H9 (cell line): ENCODE measurements around the gene SLC25A43. TPM values are rescaled to one million over a fixed set of nuclear protein-coding genes. Genes with fewer than 3 reads are reported as not detected.
"Not testable (repeated sequence)": the region's sequence is repeated elsewhere in the genome, so short reads cannot be mapped to it uniquely, and the experiment has no call there.

Source experiments
- DNase-seq: peaks from one replicate; pipeline ENCODE4 v3.0.0-alpha.2; 2017
- H2AFZ ChIP-seq: one replicate; pipeline ENCODE4 v1.6.1; 2013; ENCODE audit warnings: mild to moderate bottlenecking, low read length, control low read depth, moderate library complexity
- H2AK5ac ChIP-seq: 2 replicates; pipeline ENCODE4 v1.6.1; 2013; ENCODE audit warnings: low read length, control low read depth, mixed read lengths; ENCODE audit not compliant: insufficient read length
- H2BK120ac ChIP-seq: one replicate; pipeline ENCODE4 v1.6.1; 2013; ENCODE audit warnings: low read depth, mild to moderate bottlenecking, low read length, control low read depth, inconsistent platforms; ENCODE audit not compliant: poor library complexity, severe bottlenecking
- H2BK12ac ChIP-seq: 2 replicates; pipeline ENCODE4 v1.6.1; 2013; ENCODE audit warnings: low read length, control low read depth, mixed read lengths, low read depth; ENCODE audit not compliant: insufficient read length
- H2BK15ac ChIP-seq: 2 replicates; pipeline ENCODE4 v1.6.1; 2013; ENCODE audit warnings: low read depth, low read length, control low read depth
- H2BK20ac ChIP-seq: one replicate; pipeline ENCODE4 v1.6.1; 2013; ENCODE audit warnings: low read depth, mild to moderate bottlenecking, low read length, control low read depth, inconsistent platforms; ENCODE audit not compliant: poor library complexity, severe bottlenecking
- H2BK5ac ChIP-seq: 2 replicates; pipeline ENCODE4 v1.6.1; 2013; ENCODE audit warnings: low read length, control low read depth, mixed read lengths; ENCODE audit not compliant: insufficient read length
- H3K14ac ChIP-seq: 2 replicates; pipeline ENCODE4 v1.6.1; 2013; ENCODE audit warnings: low read length, control low read depth; ENCODE audit not compliant: insufficient read depth
- H3K18ac ChIP-seq: 2 replicates; pipeline ENCODE4 v1.6.1; 2013; ENCODE audit warnings: low read depth, mild to moderate bottlenecking, mixed read lengths, low read length, control low read depth; ENCODE audit not compliant: insufficient read length
- H3K23ac ChIP-seq: 2 replicates; pipeline ENCODE4 v1.6.1; 2013; ENCODE audit warnings: low read length, control low read depth, mixed read lengths, low read depth; ENCODE audit not compliant: insufficient read length
- H3K23me2 ChIP-seq: 2 replicates; pipeline ENCODE4 v1.6.1; 2013; ENCODE audit warnings: low read depth, mild to moderate bottlenecking, mixed read lengths, low read length, control low read depth; ENCODE audit not compliant: insufficient read length, poor library complexity, severe bottlenecking
- H3K27ac ChIP-seq: 2 replicates; pipeline ENCODE4 v1.5.1; 2013; ENCODE audit warnings: low read length, control low read depth, mixed read lengths, low read depth; ENCODE audit not compliant: insufficient read length
- H3K27me3 ChIP-seq: 2 replicates; pipeline ENCODE4 v1.6.1; 2013; ENCODE audit warnings: low read length, control low read depth, inconsistent platforms; ENCODE audit not compliant: insufficient read depth
- H3K4ac ChIP-seq: 2 replicates; pipeline ENCODE4 v1.6.1; 2013; ENCODE audit warnings: low read depth, mild to moderate bottlenecking, control low read depth, inconsistent platforms, low read length, moderate library complexity
- H3K4me1 ChIP-seq: 2 replicates; pipeline ENCODE4 v1.6.1; 2013; ENCODE audit warnings: low read length, control low read depth, inconsistent platforms; ENCODE audit not compliant: insufficient read depth
- H3K4me2 ChIP-seq: 2 replicates; pipeline ENCODE4 v1.6.1; 2013; ENCODE audit warnings: low read length, control low read depth, mixed read lengths; ENCODE audit not compliant: insufficient read length, insufficient read depth
- H3K56ac ChIP-seq: 2 replicates; pipeline ENCODE4 v1.6.1; 2013; ENCODE audit warnings: low read depth, mild to moderate bottlenecking, mixed read lengths, low read length, control low read depth; ENCODE audit not compliant: insufficient read length
- H3K79me1 ChIP-seq: 2 replicates; pipeline ENCODE4 v1.6.1; 2013; ENCODE audit warnings: low read depth, mild to moderate bottlenecking, moderate library complexity, low read length, control low read depth, inconsistent platforms; ENCODE audit not compliant: insufficient read depth, poor library complexity, severe bottlenecking
- H3K79me2 ChIP-seq: 2 replicates; pipeline ENCODE4 v1.6.1; 2013; ENCODE audit warnings: low read length, control low read depth, inconsistent platforms; ENCODE audit not compliant: insufficient read depth
- H3K9ac ChIP-seq: 2 replicates; pipeline ENCODE4 v1.6.1; 2013; ENCODE audit warnings: low read length, control low read depth, mixed read lengths; ENCODE audit not compliant: insufficient read length; ENCODE audit errors: extremely low read depth
- H3K9me3 ChIP-seq: one replicate; pipeline ENCODE4 v1.6.1; 2013; ENCODE audit warnings: low read depth, low read length, inconsistent platforms; ENCODE audit not compliant: control insufficient read depth
- H3T11ph ChIP-seq: one replicate; pipeline ENCODE4 v1.6.1; 2013; ENCODE audit warnings: mild to moderate bottlenecking, low read length, control low read depth, inconsistent platforms
- H4K20me1 ChIP-seq: one replicate; pipeline ENCODE4 v1.6.1; 2013; ENCODE audit not compliant: control insufficient read depth, insufficient read length, insufficient read depth
- H4K5ac ChIP-seq: 2 replicates; pipeline ENCODE4 v1.6.1; 2013; ENCODE audit warnings: low read depth, mild to moderate bottlenecking, mixed read lengths, low read length, control low read depth; ENCODE audit not compliant: insufficient read length
- H4K8ac ChIP-seq: replicated peaks from 2 replicates; pipeline ENCODE4 v1.6.1; 2013; ENCODE audit warnings: low read length, control low read depth, mixed read lengths, low read depth; ENCODE audit not compliant: insufficient read length
- H4K91ac ChIP-seq: 2 replicates; pipeline ENCODE4 v1.6.1; 2013; ENCODE audit warnings: low read depth, mild to moderate bottlenecking, moderate library complexity, mixed read lengths, low read length, control low read depth; ENCODE audit not compliant: insufficient read length
- H3K27ac Mint-ChIP-seq, 3 experiments: 2 replicates in 2 of 3; 3 replicates in 1 of 3; pipeline ENCODE4 v1.8.0; 2020 to 2021; ENCODE audit warnings: mixed read lengths in 3 of 3, mild to moderate bottlenecking in 1 of 3, moderate library complexity in 1 of 3
- H3K27me3 Mint-ChIP-seq: 2 replicates; pipeline ENCODE4 v1.8.0; 2021; ENCODE audit warnings: low read depth, mild to moderate bottlenecking, moderate library complexity, mixed read lengths
- H3K36me3 Mint-ChIP-seq, 3 experiments: 2 replicates in 2 of 3; 3 replicates in 1 of 3; pipeline ENCODE4 v1.8.0; 2020 to 2021; ENCODE audit warnings: low read depth in 3 of 3, mixed read lengths in 3 of 3; ENCODE audit not compliant: insufficient read depth in 1 of 3
- H3K4me1 Mint-ChIP-seq, 2 experiments: 2 replicates each; pipeline ENCODE4 v1.8.0; 2020; ENCODE audit warnings: mixed read lengths in 2 of 2
- H3K4me3 Mint-ChIP-seq, 2 experiments: 2 replicates in 1 of 2; 3 replicates in 1 of 2; pipeline ENCODE4 v1.8.0; 2020 to 2021; ENCODE audit warnings: mild to moderate bottlenecking in 2 of 2, mixed read lengths in 2 of 2, moderate library complexity in 1 of 2
- H3K9me3 Mint-ChIP-seq, 2 experiments: 2 replicates in 1 of 2; 3 replicates in 1 of 2; pipeline ENCODE4 v1.8.0; 2020; ENCODE audit warnings: mild to moderate bottlenecking in 2 of 2, mixed read lengths in 2 of 2, moderate library complexity in 1 of 2
- WGBS: extraction: QIAGEN DNeasy Blood & Tissue Kit; methylation state at CpG from one replicate; pipeline ENCODE4 v1.1.7; 2013; ENCODE audit warnings: missing lambda C conversion rate, low lambda C conversion rate, mixed read lengths; ENCODE audit not compliant: insufficient read length; ENCODE audit errors: extremely low coverage; 5-methylcytosine and 5-hydroxymethylcytosine counted together
- total RNA-seq: library from RNA; stranded (reverse); gene quantifications from 2 replicates; pipeline ENCODE4 v1.2.1, GENCODE V29; 2021
- TF ChIP-seq, protein P1 (sequence below): fragments of 200-600 bp; sonication (generic); conservative IDR thresholded peaks from 3 replicates; pipeline ENCODE4 v1.8.0; 2021; ENCODE audit warnings: antibody characterized with exemption, mild to moderate bottlenecking

The SLC25A43 gene
- total RNA-seq, 1 experiment from 2014 or later, result 3.7 TPM

DNA sequence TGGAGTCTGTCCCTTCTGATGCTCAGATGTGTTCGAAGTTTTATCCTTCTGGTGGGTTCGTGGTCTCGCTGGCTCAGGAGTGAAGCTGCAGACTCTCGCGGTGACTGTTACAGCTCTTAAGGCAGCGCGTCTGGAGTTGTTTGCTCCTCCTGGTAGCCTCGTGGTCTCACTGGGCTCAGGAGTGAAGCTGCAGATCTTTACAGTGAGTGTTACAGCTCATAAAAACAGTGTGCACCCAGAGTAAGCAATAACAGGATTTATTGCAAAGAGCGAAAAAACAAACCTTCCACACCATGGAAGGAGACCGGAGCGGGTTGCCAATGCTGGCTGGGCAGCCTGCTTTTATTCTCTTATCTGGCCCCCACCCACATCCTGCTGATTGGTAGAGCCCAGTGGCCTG, 87.6 kb downstream of the SLC25A43 start:
- Histone ChIP-seq H3T11ph (no peak overlapping the region), H3K56ac (no peak overlapping the region), H2BK20ac (no peak overlapping the region), H3K79me1 (no peaks in the 10 kb centered on the region), H3K18ac (no peak overlapping the region), H2AK5ac (no peak overlapping the region), H3K4me1 (no peaks in the 10 kb centered on the region), H3K27me3 (no peaks in the 10 kb centered on the region), H3K4me2 (no peak overlapping the region), H3K14ac (no peak overlapping the region), H3K23ac (no peak overlapping the region), H3K23me2 (no peaks in the 10 kb centered on the region), H2BK12ac (no peak overlapping the region), H4K91ac (no peak overlapping the region), H2BK120ac (no peak overlapping the region), H2BK15ac (no peak overlapping the region), H3K9ac (no peak overlapping the region), H3K4ac (no peak overlapping the region), H4K8ac (no peak overlapping the region), H3K9me3 (peaks cover 9% of the 10 kb centered on the region), H2BK5ac (no peak overlapping the region), H2AFZ (no peak overlapping the region), H3K27ac (no peak overlapping the region), H4K20me1 (no peaks in the 10 kb centered on the region), H4K5ac (no peak overlapping the region), H3K79me2 (no peaks in the 10 kb centered on the region)
- peaks cover 27% of the 10 kb centered on the region for H3K27me3 Mint-ChIP-seq
- no CpG with 5 or more reads among the region's 11 CpGs for WGBS
- TF ChIP-seq, protein P1, sequence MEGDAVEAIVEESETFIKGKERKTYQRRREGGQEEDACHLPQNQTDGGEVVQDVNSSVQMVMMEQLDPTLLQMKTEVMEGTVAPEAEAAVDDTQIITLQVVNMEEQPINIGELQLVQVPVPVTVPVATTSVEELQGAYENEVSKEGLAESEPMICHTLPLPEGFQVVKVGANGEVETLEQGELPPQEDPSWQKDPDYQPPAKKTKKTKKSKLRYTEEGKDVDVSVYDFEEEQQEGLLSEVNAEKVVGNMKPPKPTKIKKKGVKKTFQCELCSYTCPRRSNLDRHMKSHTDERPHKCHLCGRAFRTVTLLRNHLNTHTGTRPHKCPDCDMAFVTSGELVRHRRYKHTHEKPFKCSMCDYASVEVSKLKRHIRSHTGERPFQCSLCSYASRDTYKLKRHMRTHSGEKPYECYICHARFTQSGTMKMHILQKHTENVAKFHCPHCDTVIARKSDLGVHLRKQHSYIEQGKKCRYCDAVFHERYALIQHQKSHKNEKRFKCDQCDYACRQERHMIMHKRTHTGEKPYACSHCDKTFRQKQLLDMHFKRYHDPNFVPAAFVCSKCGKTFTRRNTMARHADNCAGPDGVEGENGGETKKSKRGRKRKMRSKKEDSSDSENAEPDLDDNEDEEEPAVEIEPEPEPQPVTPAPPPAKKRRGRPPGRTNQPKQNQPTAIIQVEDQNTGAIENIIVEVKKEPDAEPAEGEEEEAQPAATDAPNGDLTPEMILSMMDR, result no peak
- peaks cover 78% of the 10 kb centered on the region in 2 experiments for H3K9me3 Mint-ChIP-seq
- peaks cover 0 to 6% (median 4%) of the 10 kb centered on the region in 3 experiments; a peak in 3 of 7 replicates for H3K36me3 Mint-ChIP-seq
- no peak overlapping the region; a peak in 1 of 7 replicates for H3K27ac Mint-ChIP-seq
- DNase-seq, result no peak
- H3K4me3 Mint-ChIP-seq, result no peak overlapping the region
- no peaks in the 10 kb centered on the region for H3K4me1 Mint-ChIP-seq

DNA sequence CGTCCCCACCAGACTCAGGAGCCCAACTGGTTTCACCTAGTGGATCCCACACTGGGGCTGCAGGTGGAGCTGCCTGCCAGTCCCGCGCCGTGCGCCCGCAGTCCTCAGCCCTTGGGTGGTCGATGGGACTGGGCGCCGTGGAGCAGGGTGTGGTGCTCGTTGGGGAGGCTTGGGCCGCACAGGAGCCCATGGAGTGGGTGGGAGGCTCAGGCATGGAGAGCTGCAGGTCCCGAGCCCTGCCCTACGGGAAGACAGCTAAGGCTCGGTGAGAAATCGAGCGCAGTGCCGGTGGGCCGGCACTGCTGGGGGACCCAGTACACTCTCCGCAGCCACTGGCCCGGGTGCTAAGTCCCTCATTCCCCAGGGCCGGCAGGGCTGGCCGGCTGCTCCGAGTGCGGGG, 88.6 kb downstream of the SLC25A43 start:
- not testable (repeated sequence) for DNase-seq, H2AFZ ChIP-seq, H3K9ac ChIP-seq, H4K8ac ChIP-seq, H4K20me1 ChIP-seq, H2BK12ac ChIP-seq, H3K4me1 ChIP-seq, H4K5ac ChIP-seq, H2BK5ac ChIP-seq, H3K23ac ChIP-seq, H3K4me1 Mint-ChIP-seq, H3K27ac ChIP-seq, H3K4me3 Mint-ChIP-seq, H3K36me3 Mint-ChIP-seq, H3K23me2 ChIP-seq, H2BK15ac ChIP-seq, H3K14ac ChIP-seq, H3T11ph ChIP-seq, H3K79me1 ChIP-seq, H2AK5ac ChIP-seq, H3K18ac ChIP-seq, H3K4ac ChIP-seq, H2BK120ac ChIP-seq, H3K56ac ChIP-seq, H3K79me2 ChIP-seq, H4K91ac ChIP-seq, H3K27me3 ChIP-seq, H2BK20ac ChIP-seq, H3K27ac Mint-ChIP-seq, H3K4me2 ChIP-seq
- H3K9me3 ChIP-seq, result peaks cover 13% of the 10 kb centered on the region
- no CpG with 5 or more reads among the region's 24 CpGs for WGBS
- Mint-ChIP-seq H3K9me3 (peaks cover 79 to 81% of the 10 kb centered on the region in 2 experiments), H3K27me3 (peaks cover 17% of the 10 kb centered on the region)
